TTC549 (cell line): ENCODE data around the gene RNF5.

Experiments used
- FAIRE-seq: peaks from 2 replicates; lab custom pipeline; 2012; peaks lifted over from hg19 to GRCh38; lab: Jason Lieb, UNC

Gene RNF5

DNA sequence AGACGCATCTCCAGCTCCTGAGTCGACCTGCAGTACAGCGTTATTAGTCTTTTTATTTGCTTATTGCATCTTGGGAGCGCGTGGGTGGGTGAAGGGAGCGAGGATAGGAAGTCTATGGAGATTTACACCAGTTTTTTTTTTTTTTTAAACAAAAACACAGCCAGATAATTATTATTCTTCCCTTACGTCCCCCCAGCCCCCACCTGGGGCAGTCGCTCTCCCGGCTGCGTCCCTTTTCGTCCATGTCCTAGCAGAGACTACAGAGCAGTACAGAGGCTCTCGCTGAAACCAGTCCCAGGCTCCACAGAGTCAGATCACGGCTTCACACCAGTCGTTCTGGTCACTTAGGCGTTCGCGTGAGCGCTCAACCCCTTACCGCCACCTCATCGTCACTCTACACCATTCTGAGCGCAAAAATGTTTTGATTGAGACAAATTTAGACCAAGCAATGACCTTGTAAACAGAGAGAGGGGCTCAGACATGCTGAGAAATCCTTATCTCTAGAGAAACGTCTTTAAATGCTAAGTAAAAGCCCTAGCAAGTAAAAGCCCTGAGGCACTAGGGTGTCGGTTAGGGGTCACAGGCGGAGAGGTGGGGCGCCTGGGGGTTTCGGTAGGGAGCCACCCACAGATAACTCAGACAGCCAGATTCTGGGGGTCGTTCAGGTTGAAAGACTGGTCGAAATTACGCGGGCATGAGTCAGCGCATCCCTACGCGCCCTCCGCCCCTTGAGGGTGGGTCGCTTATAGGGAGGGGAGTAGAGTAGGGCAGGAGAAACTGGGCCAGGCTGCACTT is 25.2 kb upstream of the RNF5 start:
- FAIRE-seq, result no peak

DNA sequence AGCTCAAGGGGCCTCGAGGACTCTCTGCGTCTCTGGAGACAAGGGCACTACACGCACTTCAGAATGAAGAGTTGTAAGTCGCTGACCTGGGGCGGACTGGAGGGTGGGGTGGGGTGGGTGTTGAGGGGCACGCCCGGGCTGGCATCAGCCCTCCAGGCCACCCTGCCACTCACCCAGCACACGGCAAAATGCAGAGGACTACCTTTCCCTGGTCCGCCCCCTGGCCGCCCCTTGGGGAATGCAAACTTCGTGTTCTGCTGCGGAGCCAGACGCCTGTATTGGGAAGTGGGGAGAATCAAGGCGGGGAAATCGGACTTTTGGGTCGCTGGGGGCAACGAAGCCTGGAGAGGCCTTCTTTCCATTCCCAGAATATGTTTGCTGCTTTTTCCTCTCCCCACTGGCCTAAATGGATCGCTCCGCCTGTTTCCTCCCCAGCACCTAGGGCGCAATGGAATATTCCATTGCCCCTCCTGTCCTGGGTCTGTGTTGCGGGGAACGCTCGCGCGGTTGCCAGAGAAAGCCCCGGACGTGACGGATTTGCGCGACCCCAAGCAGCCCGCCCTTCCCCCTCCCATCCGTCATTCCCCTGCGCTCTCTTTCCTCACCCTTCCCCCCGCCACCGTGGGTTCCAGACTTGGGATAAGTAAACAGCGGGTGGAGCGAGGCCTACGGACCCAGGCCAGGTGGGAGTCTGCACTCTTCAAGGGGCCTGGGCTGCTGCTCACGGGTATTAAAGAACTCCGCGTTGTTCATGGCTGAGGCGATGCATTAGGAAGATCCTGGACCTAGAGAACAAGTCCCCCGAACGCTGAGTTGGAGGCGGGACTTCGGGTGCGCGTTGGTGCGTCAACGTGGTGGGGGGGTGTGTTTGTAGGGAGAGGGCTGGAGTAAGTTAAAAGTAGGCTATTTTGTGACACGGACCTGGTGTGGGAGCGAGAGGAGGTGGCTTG is 24.4 kb upstream of the RNF5 start, which contains the start of gene PPT2:
TSS of gene PPT2 (plus strand) at position 578 of the 950 bp plus-strand sequence. CDS start 454 bp downstream, outside the sequence.
- FAIRE-seq, result no peak

DNA sequence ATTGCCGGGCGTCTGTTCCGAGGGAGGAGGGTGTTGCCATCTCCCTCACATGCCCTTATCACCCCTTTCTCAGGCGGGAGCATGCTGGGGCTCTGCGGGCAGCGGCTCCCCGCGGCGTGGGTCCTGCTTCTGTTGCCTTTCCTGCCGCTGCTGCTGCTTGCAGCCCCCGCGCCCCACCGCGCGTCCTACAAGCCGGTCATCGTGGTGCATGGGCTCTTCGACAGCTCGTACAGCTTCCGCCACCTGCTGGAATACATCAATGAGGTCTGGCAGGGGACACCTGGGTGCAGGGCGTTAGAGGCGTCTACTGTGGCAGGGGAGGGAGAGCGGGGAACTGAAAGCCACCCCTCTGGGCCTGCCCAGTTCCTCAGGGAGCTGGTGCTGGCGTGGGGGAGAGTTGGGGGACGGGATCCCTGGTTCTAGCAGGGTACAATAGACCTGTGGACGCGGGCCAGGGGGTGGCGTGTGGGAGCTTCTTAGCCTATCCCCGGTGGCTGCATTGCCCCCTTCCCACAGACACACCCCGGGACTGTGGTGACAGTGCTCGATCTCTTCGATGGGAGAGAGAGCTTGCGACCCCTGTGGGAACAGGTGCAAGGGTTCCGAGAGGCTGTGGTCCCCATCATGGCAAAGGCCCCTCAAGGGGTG is 23.6 kb upstream of the RNF5 start:
- no peak for FAIRE-seq

DNA sequence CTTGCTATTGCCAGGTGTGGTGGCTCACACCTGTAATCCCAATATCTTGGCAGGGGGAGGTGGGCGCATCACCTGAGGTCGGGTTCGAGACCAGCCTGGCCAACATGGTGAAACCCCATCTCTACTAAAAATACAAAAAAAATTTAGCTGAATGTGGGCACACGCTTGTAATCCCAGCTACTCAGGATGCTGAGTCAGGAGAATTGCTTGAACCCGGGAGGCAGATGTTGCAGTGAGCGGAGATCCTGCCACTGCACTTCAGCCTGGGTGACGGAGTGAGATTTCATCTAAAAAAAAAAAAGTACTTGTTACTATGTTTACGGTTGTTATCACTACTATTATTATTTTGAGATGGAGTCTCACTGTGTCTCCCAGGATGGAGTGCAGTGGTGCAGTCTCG is 21.3 kb upstream of the RNF5 start:
- FAIRE-seq, result no peak

DNA sequence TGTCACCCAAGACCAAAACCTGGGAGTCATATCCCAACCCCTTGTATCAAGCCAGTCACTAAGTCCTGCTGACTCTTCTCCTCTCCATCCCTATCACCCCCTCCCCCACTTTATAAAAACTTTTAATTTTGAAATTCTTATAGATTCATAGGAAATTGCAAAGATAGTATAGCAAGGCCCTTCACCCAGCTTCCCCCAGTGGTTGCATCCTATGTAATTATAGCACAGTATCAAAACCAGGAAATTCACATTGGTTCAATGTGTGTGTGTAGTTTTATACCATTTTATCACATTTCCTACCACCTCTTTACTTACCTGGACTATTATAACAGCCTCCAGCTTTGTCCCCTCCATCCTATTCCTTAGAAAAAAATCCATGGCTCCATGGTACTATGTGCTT is 20.2 kb upstream of the RNF5 start:
- no peak for FAIRE-seq

DNA sequence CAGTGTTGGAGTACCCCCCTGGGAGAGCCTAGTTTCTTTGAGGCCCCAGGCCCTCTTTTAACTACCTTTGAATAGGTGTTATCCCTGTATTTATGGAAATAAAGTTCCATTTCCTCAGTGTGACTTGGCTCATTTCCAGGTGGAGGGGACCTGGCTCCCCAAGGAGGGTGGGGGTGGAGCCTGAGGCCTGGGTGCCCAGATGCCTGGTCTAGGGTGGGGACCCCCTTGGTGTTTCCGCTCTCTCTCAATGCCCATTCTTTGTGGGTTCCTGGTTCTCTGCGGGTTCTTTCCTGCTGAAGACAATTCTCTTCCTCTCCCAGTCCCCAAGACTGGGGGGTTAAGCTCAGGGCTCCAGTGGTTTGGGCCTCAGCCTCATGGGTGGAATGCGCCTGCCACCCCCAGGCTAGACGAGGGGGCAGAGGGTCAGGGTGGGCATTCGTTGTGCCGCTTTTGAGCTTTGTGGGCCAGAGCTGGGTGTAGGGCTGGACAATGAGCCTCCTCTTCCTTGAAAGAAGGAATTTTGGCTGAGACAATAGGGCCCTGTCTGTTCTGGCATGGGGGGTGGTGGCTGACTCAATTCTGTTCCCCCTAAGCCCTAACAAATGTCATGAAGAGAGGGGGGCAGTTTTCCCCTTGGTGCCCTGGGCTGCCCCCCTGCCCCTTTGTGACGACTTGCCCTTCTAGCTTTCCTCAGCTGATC is 14.5 kb upstream of the RNF5 start:
- FAIRE-seq, result no peak

DNA sequence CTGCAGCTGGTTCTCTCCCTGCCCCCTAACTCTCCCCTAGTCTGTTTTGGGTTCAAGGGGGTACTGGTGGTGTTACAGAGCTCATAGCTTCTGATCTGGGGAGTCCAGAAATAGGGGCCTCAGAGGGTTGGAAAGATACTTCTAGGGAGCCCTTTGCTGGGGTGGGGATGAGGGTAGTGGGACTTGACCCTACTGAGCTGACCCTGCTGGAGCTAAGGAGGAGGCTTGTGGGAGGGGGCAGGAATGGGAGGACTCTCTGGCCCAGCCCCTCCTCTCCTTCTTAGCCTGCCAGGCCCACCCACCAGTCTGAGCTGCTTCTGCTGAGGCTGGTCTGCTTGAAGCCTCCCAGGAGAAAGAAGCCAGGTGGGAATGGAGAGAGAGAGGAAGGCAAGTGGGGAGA is 13.9 kb upstream of the RNF5 start, which contains the start of gene EGFL8:
TSS of gene EGFL8 (plus strand) at position 301 of the 400 bp plus-strand sequence. CDS start 1,571 bp downstream, outside the sequence.
- no peak for FAIRE-seq

DNA sequence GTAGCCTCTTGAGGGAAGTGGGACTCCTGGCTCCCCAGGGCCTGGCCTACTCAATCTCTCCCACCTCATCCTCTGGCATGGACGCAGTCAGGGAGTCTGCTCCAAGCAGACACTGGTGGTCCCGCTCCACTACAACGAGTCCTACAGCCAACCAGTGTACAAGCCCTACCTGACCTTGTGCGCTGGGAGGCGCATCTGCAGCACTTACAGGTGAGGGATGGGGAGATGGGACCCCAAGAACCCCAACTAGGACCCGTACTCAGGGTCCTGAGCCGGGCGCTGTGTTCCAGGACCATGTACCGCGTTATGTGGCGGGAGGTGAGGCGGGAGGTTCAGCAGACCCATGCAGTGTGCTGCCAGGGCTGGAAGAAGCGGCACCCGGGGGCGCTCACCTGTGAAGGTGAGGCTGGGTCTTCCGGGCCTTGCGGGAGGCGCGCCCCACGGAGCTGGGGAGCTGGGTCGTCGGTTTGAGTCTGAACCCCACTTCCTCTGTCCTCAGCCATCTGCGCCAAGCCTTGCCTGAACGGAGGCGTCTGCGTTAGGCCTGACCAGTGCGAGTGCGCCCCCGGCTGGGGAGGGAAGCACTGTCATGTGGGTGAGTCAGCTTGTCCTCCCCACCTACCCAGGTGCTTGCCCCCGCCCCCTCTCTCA is 11.7 kb upstream of the RNF5 start:
- FAIRE-seq, result no peak

DNA sequence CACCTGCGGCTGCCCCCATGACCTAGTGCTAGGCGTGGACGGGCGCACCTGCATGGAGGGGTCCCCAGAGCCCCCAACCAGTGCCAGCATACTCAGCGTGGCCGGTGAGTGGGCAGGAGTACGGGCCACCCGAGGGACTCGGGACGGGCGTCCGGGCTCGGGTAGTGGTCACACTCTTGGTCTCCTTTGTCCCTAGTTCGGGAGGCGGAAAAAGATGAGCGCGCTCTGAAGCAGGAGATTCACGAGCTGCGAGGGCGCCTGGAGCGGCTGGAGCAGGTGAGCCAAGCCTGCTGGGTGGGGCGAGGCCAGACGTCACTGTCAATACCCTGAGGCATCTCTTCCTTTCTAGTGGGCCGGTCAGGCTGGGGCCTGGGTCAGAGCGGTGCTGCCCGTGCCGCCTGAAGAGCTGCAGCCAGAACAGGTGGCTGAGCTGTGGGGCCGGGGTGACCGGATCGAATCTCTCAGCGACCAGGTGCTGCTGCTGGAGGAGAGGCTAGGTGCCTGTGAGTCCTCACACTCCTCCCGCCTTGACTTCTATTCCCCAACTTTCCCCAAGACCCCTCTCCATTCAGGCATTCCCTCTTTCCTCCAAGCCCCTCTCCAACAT is 10.9 kb upstream of the RNF5 start:
- no peak for FAIRE-seq

DNA sequence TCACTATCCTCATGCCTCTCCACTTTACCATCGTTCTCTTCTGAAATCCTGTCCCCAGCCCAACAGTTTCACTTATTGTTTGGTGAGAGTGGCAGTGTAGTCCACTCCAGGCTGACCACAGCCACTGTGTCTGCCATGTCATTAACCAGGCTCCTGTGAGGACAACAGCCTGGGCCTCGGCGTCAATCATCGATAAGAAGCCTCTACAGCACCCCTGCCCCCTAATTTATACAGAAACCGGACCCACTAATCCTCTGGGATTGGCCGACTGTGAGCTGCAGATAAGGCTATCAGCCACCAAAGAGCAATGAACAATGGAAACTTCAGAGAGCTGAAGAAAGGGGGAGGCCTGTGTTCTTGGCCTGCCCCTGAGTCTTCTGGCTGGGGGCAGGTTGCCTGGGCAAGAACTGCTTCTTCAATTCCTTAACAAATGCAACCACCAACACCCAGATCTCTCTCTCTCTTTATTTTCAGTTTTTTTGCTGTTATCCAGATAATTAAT is 10.4 kb upstream of the RNF5 start:
- FAIRE-seq, result no peak

DNA sequence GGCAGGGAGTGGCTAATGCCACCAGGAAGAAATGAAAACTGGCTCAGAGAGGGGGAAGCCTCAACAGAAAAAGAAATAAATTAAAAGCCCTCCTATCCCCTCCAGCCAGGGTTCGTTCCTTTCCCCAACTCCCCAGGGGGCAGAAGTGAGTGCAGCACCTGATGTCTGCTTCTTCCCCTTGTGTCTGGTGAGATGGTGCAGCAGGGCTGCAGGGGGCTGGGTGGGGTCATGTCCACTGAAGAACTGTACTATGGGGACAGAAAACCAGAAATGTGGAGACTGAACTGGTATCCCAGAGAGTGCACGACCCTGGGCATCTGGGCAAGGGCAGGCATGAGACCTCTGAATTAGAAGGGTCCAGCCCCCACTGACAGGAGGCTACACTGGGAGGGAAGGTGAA is 9.9 kb upstream of the RNF5 start:
- FAIRE-seq, result no peak

DNA sequence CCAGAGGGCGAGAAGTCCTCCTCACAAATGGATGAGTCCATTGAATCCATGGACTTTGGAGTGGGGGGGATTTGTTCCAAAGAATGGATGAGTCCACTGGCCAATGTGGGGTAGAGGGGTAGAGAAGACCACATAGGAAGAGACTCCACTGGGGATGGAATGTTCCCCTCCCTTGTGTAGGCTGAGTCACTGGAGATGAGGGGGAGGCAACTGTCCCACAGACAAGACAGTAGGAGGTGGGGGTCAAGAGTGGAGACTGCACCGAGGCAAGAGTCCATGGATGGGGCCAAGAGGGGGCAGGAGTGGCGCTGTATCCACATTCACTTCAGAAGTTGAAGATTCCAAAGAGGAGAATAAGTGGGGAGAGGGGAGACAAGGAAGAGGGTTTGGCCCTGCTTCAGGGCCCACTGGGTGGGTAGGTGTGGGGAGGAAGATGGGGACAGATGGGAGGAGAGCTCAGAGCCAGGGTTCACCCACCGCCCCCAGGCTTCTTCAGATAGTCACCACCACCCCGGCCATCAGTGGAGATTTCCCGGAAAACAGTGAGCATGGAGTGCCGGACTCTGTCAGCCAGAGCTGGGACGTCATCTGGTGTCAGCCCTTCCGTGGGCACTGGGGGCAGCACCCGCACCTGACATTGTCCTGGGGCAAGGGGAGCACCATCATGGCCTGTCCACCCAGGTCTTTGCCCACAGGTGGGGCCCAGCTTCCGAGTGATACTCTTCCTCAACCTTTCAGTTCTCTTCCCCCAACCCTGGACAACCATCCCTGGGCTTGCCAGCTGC is 9.2 kb upstream of the RNF5 start:
- FAIRE-seq, result no peak

DNA sequence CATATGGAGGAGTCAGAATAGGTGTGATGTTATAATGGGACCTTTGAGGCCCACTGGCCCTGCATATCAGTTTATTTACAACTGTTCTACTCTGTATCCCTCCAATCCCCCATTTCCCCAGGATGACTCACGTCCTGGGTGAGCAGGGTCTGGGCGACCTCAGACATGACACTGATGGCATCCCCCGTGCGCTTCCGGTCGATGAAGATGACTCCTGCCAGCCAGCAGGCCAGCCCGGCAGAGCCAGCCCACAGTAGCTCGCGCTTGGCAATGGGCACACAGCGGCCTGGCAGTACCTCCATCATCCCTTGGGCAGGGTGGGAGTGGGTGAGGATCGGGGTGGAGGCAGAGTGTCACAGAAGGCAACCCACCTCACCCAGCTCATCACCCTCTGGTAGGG is 7.9 kb upstream of the RNF5 start:
- FAIRE-seq, result no peak

DNA sequence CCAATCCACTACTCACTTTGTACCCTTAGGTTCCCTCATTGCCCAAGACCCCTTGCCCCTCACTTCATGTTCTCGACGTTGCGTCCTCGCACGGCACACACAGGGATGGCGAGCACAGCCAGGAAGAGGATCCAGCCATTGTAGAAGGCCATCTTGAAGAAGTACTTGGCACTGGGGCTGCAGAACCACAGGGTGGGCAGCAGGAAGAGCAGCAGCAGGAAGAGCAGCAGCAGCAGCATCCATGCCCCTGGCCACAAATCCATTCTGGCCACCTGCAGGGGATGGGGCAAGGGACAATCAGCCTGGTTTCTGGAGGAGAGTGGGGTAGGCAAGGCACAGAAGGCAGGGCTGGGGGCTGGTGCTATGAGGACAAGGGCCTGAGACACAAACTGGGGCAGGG is 7.0 kb upstream of the RNF5 start:
- FAIRE-seq, result no peak

DNA sequence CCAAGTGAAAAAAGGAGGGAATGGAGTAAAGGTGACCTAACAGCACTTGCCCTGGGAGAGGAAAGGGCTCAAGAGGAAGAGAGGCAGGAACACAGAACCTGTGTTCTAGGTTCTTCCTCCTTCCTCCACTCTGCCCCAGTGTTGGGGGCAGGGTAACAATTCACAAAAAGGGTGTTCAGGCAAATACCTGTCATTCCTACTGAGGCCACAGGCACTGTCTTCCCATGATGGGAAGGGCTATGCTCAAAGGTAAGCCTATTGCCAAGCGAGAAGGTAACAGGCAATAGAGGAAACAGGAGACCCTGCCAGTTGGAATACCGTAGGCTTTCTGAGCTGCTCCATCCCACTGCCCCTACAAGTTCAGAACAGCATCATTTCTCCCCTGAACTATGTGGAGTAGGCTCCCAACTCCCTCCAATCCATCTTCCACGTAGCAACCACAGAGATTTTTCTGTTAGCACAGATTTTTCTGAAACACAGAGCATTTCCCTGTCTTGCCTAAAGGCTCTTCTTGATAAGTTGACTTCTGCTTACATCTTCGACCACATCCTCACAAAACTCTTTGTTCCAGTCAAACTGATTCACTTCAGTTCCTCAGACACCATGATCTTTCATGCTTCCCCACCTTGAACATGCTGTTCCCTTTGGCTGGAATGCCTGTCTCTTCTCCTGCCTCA is 5.0 kb upstream of the RNF5 start:
- no peak for FAIRE-seq

DNA sequence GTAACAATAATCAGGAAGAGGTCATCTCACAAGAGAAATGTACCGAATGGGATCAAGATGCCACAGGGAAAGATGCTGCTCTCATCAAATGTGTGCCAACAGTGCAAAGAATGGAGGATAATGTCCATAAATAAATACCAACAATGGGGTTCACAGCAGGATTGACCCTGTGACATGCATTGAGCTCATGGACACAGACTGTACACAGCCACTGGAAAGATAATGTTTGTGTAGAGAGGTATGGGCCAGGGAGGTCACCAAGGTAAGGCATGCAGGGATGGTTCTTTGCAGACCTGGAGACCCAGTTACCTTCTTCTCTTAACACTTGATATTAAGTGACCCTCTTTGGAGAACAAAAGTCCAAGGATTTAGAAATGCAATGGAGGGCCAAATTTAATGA is 3.8 kb upstream of the RNF5 start:
- no peak for FAIRE-seq

DNA sequence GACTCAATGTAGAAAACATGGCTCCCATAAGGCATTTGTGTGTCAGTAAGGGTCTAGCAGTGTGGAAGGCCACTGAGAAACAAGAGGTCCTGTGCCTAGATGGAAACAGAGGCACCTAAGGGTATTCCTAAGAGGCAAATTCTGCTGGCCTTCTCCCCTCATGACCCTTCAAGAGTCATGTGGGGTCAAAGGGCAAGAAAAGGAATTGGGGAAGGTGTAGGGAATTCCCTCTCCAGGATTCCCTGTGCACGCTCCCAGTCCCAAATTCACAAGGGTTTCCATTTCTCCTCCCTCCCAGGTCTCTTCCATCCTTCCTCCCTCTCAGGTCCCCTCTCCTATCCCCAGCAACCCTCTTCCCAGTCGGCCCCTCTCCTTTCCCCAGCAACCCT is 2.9 kb upstream of the RNF5 start:
- no peak for FAIRE-seq

DNA sequence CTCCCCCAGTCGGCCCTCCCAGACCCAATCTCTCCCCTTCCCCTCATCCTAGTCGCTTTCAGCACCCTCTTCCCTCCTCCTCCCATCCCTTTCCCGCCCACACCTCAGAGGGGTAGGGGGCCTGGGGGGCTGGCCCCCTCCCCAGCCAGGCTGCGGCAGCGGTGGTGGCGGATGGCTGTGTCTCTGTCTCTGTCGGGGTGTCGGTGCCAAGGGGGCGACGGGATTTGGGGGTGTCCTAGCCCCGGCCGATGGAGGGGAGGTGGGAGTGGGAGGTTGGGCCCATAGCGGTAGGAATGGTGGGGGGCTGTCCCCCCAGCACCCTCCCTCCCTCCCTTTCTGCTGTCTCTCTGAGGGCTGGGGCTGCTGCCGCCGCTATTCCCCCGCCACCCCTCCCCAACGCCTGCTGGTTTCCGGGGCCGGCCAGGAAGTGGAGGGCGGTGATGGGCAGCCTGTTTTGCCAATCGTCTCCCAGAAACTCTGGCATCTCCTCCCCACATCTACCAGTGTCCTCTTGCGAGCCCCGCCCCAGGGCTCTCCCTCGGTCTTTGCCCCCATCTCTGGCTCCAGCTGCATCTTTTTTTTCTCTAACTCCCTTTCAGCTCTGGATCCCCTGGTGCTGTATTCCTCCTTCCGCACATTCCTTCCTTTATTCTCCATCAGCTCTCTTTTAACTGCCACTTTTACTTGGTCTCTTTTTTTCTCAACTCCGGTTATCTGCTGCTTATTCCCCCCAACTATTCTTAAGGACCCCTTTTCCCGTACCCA is 2.3 kb upstream of the RNF5 start, which contains the start of gene AGPAT1:
TSS of gene AGPAT1 (minus strand) at position 374 of the 765 bp plus-strand sequence. CDS start 4,588 bp downstream, outside the sequence.
- FAIRE-seq, result no peak
